ENCODE measurements around the gene FOXN4. TPM values are rescaled to one million over a fixed set of nuclear protein-coding genes. Genes with fewer than 3 reads are reported as not detected.

The FOXN4 gene
- total and polyA plus RNA-seq, 10 donors = 0.05 TPM; not detected in 9

- TF ChIP-seq POLR2AphosphoS5 (IDR thresholded peaks at IDR 0.05) = no peak
- no peak for TF ChIP-seq POLR2A (IDR thresholded peaks at IDR 0.05)
- no peak for TF ChIP-seq CTCF (IDR thresholded peaks at IDR 0.05 in 8 of 11, conservative IDR thresholded peaks at IDR 0.05 in 3 of 11)
- H3K27ac ChIP-seq = no peak overlapping the region
- H3K4me1 ChIP-seq = no peaks in the 10 kb centered on the region
- H3K36me3 ChIP-seq = no peaks in the 10 kb centered on the region
- intact Hi-C loops (cut with DNase I; ENCODE audit: low total_unique reads) = no loop called here
- 82 to 95% (median 91%) methylated on average over 10 of the region's 10 CpGs for WGBS, 5 donors
- DNase-seq = no peak
- H3K9me3 ChIP-seq = no peaks in the 10 kb centered on the region
- no peak overlapping the region for H3K4me3 ChIP-seq
- peaks cover 0 to 7% (median 0%) of the 10 kb centered on the region in 7 donors for H3K27me3 ChIP-seq (replicated peaks in 1 of 7)
Observed at GRCh38 chr12:109278912-109279311, 30.2 kb downstream of the FOXN4 start.

- no peaks in the 10 kb centered on the region for H3K4me1 ChIP-seq
- intact Hi-C loops (cut with DNase I; ENCODE audit: low total_unique reads) = no loop called here
- WGBS, 5 donors = 59 to 73% (median 61%) methylated on average over 15 of the region's 15 CpGs
- TF ChIP-seq POLR2A (IDR thresholded peaks at IDR 0.05) = no peak
- TF ChIP-seq CTCF (IDR thresholded peaks at IDR 0.05 in 8 of 11, conservative IDR thresholded peaks at IDR 0.05 in 3 of 11) = no peak
- TF ChIP-seq POLR2AphosphoS5 (IDR thresholded peaks at IDR 0.05) = no peak
- H3K9me3 ChIP-seq = no peaks in the 10 kb centered on the region
- no peak overlapping the region for H3K4me3 ChIP-seq
- DNase-seq = no peak
- no peaks in the 10 kb centered on the region for H3K36me3 ChIP-seq
- no peak overlapping the region for H3K27ac ChIP-seq
- peaks cover 0 to 11% (median 0%) of the 10 kb centered on the region in 7 donors for H3K27me3 ChIP-seq (replicated peaks in 1 of 7)
Observed at GRCh38 chr12:109277899-109278762, 31.0 kb downstream of the FOXN4 start.

- TF ChIP-seq POLR2AphosphoS5 (IDR thresholded peaks at IDR 0.05) (no peak), POLR2A (IDR thresholded peaks at IDR 0.05) (no peak), CTCF (IDR thresholded peaks at IDR 0.05 in 8 of 11, conservative IDR thresholded peaks at IDR 0.05 in 3 of 11) (no peak)
- Histone ChIP-seq H3K4me1 (no peaks in the 10 kb centered on the region), H3K27ac (no peak overlapping the region), H3K36me3 (no peaks in the 10 kb centered on the region), H3K4me3 (no peak overlapping the region), H3K9me3 (no peaks in the 10 kb centered on the region), H3K27me3 (replicated peaks in 1 of 7) (peaks cover 0 to 17% (median 0%) of the 10 kb centered on the region in 7 donors)
- intact Hi-C loops (cut with DNase I; ENCODE audit: low total_unique reads) = no loop called here
- WGBS, 5 donors = 85 to 94% (median 89%) methylated on average over 8 of the region's 8 CpGs
- no peak for DNase-seq
Observed at GRCh38 chr12:109277255-109277898, 31.7 kb downstream of the FOXN4 start.

GRCh38 chr12:109276160-109276559 lies 32.9 kb downstream of the FOXN4 start:
- no peak for TF ChIP-seq POLR2A (IDR thresholded peaks at IDR 0.05)
- TF ChIP-seq CTCF (IDR thresholded peaks at IDR 0.05 in 8 of 11, conservative IDR thresholded peaks at IDR 0.05 in 3 of 11) = no peak
- no peak for TF ChIP-seq POLR2AphosphoS5 (IDR thresholded peaks at IDR 0.05)
- DNase-seq = no peak
- Histone ChIP-seq H3K4me3 (no peak overlapping the region), H3K9me3 (peaks cover 0 to 3% (median 0%) of the 10 kb centered on the region in 8 donors), H3K27ac (no peak overlapping the region), H3K4me1 (no peaks in the 10 kb centered on the region), H3K36me3 (no peaks in the 10 kb centered on the region), H3K27me3 (replicated peaks in 1 of 7) (peaks cover 0 to 17% (median 0%) of the 10 kb centered on the region in 7 donors)
- WGBS, 5 donors = 84 to 96% (median 89%) methylated on average over 5 of the region's 5 CpGs
- intact Hi-C loops (cut with DNase I; ENCODE audit: low total_unique reads) = no loop called here

Data from spleen (tissue), 11 donors.